Measurements from ENCODE around the gene CBARP.

The CBARP gene

DNA sequence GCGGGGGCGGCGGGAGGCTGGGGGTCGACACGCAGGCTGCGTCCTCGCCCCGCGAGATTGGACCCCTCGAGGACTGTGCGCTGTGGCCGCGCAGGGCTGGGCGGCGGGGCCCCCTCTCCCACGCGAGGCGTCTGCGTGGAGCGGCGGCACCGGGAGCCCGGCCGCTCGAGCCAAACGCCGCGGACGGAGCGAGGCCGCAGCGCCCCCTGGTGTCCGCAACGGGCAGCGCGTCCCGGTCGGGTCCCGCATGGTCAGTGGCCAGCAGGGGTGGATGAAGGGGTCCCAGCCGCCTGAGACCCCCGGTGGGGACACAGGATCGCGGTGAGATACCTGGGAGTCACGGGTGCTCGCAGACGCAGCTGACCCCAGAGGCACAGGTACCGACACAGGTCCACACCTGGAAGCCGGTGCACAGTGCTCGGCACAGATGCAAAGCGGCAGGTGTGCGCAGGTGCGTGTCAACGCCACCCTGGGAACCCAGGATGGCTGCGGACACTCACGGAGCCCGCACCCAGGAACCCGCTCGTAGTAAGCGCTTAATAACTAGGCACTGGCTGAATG, 29.2 kb upstream of the CBARP start:
- in situ Hi-C loops (cut with HindIII; ENCODE audit: low pct_ligation_motif_present, low pct_unique_long_range_greater_than_20kb, low sequenced_read_pairs), result no loop called here
- DNase-seq, result peak; percentile 52

DNA sequence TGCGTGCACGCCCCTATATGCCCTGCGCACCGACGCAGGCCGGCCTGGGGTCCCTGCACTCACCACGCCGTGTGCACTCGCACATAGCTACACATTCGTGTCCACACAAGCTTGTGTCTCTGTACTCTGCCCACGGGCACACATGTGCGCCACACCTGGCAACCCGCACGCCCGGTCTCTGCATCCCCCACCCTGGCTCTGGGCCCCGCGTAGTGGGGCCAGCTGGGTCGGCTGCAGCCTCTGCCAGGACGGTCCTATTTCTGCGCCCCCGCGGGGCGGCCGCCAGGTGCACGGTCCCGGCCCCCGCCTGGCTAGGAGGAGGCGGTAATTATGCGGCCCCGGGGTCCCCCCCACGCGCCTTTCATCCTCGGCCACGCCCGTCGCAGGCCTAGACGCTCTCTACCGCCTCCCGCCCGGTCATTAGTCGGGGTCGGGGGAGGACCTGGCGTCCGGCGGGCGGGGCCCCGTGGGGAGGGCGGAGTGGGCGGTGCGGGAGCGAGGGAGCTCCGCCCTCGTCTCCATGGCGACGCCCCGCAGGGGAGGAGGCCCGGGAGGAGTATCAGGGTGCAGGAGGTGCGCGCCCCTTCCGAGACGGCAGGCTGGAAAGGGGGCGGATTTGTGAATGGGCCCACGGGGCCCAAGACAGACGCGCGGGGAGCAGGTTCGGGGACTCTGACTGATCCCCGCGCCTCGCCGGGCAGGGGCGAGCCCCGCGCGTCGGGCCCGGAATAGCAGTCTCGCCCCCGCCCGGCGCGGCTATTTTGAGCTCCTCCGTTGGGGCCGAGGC, 28.5 kb upstream of the CBARP start:
- in situ Hi-C loops (cut with HindIII; ENCODE audit: low pct_ligation_motif_present, low pct_unique_long_range_greater_than_20kb, low sequenced_read_pairs), result no loop called here
- DNase-seq, result peak; percentile 84

- DNase-seq, result peak; percentile 62
- in situ Hi-C loops (cut with HindIII; ENCODE audit: low pct_ligation_motif_present, low pct_unique_long_range_greater_than_20kb, low sequenced_read_pairs), result no loop called here
Measured at GRCh38 chr19:1265615-1266128, 27.9 kb upstream of the CBARP start.

DNA sequence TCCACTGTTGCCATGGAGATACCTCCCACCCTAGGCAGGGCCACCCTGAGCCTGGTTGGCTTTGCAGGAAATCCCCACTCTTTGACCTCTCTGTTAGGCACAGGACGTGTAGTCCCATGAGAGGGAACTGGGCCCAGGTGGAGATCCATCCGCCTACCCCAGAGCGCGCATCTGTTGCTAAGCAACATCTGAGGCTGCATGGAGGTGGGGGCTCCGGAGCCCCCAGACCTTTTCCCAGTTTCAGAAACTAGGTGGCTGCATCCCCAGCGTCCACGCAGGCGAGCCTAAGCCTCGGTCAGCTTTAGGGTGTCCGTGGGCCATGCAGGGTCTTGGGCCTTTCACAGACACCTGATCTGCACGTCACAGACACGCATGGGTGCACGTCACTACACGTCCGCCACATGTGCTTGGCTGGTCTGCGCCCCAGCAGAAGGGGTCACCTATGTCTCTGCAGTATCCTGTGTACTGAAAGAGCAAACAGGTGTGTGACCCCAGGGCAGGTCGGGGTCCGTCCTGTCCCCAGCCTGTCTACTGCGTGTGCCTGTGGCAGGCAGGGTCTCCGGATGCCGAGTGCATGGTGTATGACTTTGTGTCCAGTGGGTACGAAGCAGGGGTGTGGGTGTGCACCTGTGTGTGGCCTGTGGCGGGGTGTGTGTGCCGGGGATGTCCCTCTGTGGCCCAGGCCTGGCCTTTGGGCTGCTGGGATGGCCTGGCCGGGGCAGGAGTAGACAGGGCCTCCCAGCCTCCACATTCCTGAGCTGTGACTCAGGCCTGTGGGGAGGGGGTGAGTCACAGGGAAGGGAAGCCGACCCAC, 27.2 kb upstream of the CBARP start:
- peak; percentile 93 for DNase-seq
- in situ Hi-C loops (cut with HindIII; ENCODE audit: low pct_ligation_motif_present, low pct_unique_long_range_greater_than_20kb, low sequenced_read_pairs), result no loop called here

- no peak for DNase-seq
- in situ Hi-C loops (cut with HindIII; ENCODE audit: low pct_ligation_motif_present, low pct_unique_long_range_greater_than_20kb, low sequenced_read_pairs), result no loop called here
Measured at GRCh38 chr19:1263188-1263587, 25.4 kb upstream of the CBARP start.

- in situ Hi-C loops (cut with HindIII; ENCODE audit: low pct_ligation_motif_present, low pct_unique_long_range_greater_than_20kb, low sequenced_read_pairs), result no loop called here
- no peak for DNase-seq
Measured at GRCh38 chr19:1262623-1263123, 24.9 kb upstream of the CBARP start.

DNA sequence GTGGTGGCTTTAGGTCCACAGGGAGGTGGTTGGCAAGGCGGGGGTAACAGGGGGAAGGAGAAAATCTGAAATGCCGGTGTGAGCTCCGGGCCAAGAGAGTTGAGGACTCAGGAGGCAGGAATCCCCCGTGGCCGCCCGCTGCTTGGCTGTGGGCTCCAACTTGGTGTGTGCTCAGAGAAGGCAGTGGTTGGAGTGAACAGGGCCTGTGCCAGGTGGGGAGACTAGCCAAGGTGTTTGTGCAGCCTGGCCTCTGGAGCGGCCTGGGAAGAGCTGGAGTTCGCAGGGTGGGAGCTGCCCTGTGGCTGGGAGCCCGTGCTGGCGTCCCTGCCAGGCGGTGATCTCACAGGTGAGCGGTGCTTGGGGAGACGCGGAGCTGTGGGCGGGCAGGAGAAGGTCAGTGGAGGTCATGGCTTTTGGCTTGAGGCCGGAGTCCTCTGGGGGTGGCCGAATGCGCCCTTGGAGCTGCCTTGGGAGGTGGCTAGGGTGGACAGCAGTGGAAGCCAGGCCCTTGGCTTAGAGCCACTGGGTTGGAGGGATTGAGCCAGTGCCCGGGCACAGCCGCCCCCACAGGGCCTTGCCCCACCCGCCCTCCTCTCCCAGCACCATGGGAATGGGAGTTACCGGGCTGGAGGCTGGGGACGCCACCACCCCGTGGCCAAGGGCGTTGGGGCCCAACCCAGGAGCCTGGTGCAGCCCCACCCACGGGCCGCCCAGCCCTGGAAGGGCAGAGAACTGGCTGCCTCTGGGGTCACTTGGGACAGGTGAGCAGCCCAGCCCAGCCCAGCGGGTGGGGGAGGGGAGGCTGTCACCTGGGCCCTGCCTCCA, 24.2 kb upstream of the CBARP start:
- peak; percentile 69 for DNase-seq
- in situ Hi-C loops (cut with HindIII; ENCODE audit: low pct_ligation_motif_present, low pct_unique_long_range_greater_than_20kb, low sequenced_read_pairs), result no loop called here

- DNase-seq, result no peak
Measured at GRCh38 chr19:1261538-1261797, 23.7 kb upstream of the CBARP start.

GRCh38 chr19:1260749-1261537, 23.1 kb upstream of the CBARP start:
- in situ Hi-C loops (cut with HindIII; ENCODE audit: low pct_ligation_motif_present, low pct_unique_long_range_greater_than_20kb, low sequenced_read_pairs), result no loop called here
- peak; percentile 93 for DNase-seq

More at GRCh38 chr19:1261538-1261797, 23.7 kb upstream of the CBARP start:
- in situ Hi-C loops (cut with HindIII; ENCODE audit: low pct_ligation_motif_present, low pct_unique_long_range_greater_than_20kb, low sequenced_read_pairs), result no loop called here

DNA sequence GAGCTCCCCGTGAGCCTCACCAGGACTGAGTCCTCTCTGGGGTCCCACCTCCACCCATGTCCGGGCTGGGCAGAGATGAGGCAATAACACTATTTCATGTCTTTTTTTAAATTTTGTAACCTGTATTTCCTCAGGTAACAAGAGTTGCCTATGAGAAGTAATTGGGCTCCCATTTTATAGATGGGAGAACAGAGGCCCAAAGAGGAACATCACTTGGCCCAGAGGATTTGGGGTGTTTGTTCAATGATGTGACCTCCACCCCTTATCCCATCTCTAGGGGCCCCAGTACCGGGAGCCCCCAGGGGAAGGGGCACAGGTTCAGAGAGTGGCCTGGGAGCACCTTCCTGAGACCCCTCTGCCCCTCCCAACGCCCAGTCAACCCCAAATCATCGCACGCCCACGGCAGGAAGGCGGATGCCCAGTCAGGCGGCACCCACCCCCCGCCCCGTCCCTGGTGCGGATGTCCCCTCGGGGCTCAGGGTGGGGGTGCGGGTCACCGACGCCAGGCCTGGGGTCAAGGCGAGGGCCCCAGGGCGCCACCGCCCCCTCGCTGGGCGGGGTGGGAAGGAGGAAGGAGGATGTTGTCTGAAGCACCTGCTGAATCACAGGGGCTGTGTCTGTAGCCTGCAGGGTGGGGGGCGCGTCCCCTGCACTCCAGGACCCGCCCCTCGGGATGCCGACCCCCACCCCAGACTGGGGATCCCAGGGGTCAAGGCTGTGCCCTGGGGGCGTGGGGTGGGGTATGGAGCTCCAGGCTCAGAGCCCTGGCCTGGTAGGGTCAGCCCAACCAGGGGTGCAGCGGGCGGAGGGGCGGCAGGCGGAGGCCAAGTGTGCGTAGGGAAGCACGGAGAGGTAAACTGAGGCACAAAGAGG, 22.3 kb upstream of the CBARP start:
- DNase-seq, result no peak

GRCh38 chr19:1259206-1259875, 21.5 kb upstream of the CBARP start:
- DNase-seq, result peak; percentile 60
- in situ Hi-C loops (cut with HindIII; ENCODE audit: low pct_ligation_motif_present, low pct_unique_long_range_greater_than_20kb, low sequenced_read_pairs), result no loop called here

More for the DNA sequence above, 22.3 kb upstream of the CBARP start:
- in situ Hi-C loops (cut with HindIII; ENCODE audit: low pct_ligation_motif_present, low pct_unique_long_range_greater_than_20kb, low sequenced_read_pairs), result no loop called here

- no peak for DNase-seq
- in situ Hi-C loops (cut with HindIII; ENCODE audit: low pct_ligation_motif_present, low pct_unique_long_range_greater_than_20kb, low sequenced_read_pairs), result no loop called here
Measured at GRCh38 chr19:1258707-1259205, 21.0 kb upstream of the CBARP start.

- DNase-seq, result no peak
- in situ Hi-C loops (cut with HindIII; ENCODE audit: low pct_ligation_motif_present, low pct_unique_long_range_greater_than_20kb, low sequenced_read_pairs), result no loop called here
Measured at GRCh38 chr19:1258163-1258492, 20.3 kb upstream of the CBARP start.

GRCh38 chr19:1257475-1258162, 19.8 kb upstream of the CBARP start:
- DNase-seq, result no peak
- in situ Hi-C loops (cut with HindIII; ENCODE audit: low pct_ligation_motif_present, low pct_unique_long_range_greater_than_20kb, low sequenced_read_pairs), result no loop called here

- no peak for DNase-seq
- in situ Hi-C loops (cut with HindIII; ENCODE audit: low pct_ligation_motif_present, low pct_unique_long_range_greater_than_20kb, low sequenced_read_pairs), result no loop called here
Measured at GRCh38 chr19:1256646-1257474, 19.1 kb upstream of the CBARP start.
